ENCODE measurements around the gene C9orf43.

DNA sequence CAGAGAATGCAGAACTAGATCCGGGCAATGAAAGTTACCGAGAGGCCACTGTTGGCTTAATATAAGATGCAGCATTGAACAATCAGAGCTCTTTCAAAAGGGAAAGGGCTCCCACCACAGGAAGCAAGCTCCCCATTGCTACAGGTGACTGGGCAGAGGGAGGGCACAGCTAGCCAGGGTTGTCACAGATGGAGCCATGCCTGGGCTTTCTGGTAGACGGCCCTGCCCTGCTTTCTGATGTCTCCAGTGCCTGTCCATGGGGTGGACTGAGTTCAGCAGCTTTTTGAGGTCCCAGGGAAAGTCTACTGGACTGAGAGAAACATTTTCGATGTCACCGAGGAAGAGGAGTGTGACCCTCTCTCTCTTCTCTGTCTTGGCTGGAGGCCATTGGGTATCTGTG is 67.1 kb downstream of the C9orf43 start:
- TF ChIP-seq, protein P1, sequence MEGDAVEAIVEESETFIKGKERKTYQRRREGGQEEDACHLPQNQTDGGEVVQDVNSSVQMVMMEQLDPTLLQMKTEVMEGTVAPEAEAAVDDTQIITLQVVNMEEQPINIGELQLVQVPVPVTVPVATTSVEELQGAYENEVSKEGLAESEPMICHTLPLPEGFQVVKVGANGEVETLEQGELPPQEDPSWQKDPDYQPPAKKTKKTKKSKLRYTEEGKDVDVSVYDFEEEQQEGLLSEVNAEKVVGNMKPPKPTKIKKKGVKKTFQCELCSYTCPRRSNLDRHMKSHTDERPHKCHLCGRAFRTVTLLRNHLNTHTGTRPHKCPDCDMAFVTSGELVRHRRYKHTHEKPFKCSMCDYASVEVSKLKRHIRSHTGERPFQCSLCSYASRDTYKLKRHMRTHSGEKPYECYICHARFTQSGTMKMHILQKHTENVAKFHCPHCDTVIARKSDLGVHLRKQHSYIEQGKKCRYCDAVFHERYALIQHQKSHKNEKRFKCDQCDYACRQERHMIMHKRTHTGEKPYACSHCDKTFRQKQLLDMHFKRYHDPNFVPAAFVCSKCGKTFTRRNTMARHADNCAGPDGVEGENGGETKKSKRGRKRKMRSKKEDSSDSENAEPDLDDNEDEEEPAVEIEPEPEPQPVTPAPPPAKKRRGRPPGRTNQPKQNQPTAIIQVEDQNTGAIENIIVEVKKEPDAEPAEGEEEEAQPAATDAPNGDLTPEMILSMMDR (IDR thresholded peaks at IDR 0.05), result no peak
- no peak for TF ChIP-seq POLR2A (IDR thresholded peaks at IDR 0.05)
